ENCODE measurements around the gene USP8.

The USP8 gene

DNA sequence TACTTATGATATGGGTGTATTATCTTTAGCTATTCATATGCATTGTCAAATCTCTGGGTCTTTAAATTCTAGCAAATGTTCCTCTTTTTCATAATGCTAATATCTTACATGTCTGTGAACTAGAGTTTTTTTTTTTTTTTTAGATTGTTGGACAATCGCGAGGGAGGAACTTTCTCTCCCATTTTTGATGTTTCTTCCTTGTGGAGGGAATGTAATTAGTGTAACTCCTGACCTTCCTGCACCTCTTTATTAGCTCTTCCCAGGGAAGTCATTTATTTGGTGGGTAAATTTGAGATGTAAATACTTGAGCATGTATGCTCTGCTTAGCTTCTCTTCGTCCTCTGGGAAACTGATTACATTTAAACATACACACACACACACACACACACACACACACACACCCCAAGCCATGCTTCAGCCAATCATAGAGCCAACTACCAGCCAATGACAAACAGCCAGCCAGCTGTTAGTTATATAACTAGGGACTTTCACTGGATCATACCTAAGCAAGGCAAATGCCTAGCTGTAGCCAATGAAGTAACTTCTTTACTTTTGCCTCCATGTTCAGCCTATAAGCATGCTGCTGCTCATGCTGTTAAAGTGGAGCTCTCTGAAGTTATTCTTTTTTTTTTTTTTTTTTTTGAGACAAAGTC, 8.3 kb upstream of the USP8 start:
- TF ChIP-seq, protein P1, sequence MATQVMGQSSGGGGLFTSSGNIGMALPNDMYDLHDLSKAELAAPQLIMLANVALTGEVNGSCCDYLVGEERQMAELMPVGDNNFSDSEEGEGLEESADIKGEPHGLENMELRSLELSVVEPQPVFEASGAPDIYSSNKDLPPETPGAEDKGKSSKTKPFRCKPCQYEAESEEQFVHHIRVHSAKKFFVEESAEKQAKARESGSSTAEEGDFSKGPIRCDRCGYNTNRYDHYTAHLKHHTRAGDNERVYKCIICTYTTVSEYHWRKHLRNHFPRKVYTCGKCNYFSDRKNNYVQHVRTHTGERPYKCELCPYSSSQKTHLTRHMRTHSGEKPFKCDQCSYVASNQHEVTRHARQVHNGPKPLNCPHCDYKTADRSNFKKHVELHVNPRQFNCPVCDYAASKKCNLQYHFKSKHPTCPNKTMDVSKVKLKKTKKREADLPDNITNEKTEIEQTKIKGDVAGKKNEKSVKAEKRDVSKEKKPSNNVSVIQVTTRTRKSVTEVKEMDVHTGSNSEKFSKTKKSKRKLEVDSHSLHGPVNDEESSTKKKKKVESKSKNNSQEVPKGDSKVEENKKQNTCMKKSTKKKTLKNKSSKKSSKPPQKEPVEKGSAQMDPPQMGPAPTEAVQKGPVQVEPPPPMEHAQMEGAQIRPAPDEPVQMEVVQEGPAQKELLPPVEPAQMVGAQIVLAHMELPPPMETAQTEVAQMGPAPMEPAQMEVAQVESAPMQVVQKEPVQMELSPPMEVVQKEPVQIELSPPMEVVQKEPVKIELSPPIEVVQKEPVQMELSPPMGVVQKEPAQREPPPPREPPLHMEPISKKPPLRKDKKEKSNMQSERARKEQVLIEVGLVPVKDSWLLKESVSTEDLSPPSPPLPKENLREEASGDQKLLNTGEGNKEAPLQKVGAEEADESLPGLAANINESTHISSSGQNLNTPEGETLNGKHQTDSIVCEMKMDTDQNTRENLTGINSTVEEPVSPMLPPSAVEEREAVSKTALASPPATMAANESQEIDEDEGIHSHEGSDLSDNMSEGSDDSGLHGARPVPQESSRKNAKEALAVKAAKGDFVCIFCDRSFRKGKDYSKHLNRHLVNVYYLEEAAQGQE (IDR thresholded peaks at IDR 0.05; ENCODE audit: insufficient read depth in 1 of 2, low read depth in 2 of 2, low read length in 2 of 2): no peak
- TF ChIP-seq TAF1 (IDR thresholded peaks at IDR 0.05; ENCODE audit: borderline replicate concordance, insufficient read depth, low read length) (no peak), FOXP2 (optimal IDR thresholded peaks at IDR 0.05; ENCODE audit: borderline replicate concordance, extremely low read depth, extremely low read length, insufficient read depth) (no peak), SIN3A (IDR thresholded peaks at IDR 0.05; ENCODE audit: borderline replicate concordance, insufficient read depth, low read length) (no peak), POLR2AphosphoS5 (IDR thresholded peaks at IDR 0.05; ENCODE audit: low read depth, low read length) (no peak)

GRCh38 chr15:50416890-50417289, 7.3 kb upstream of the USP8 start:
- TF ChIP-seq POLR2AphosphoS5 (IDR thresholded peaks at IDR 0.05; ENCODE audit: low read depth, low read length) (no peak), SIN3A (IDR thresholded peaks at IDR 0.05; ENCODE audit: borderline replicate concordance, insufficient read depth, low read length) (no peak), TAF1 (IDR thresholded peaks at IDR 0.05; ENCODE audit: borderline replicate concordance, insufficient read depth, low read length) (no peak), FOXP2 (optimal IDR thresholded peaks at IDR 0.05; ENCODE audit: borderline replicate concordance, extremely low read depth, extremely low read length, insufficient read depth) (no peak)
- TF ChIP-seq, protein P1 (IDR thresholded peaks at IDR 0.05; ENCODE audit: insufficient read depth in 1 of 2, low read depth in 2 of 2, low read length in 2 of 2): no peak

DNA sequence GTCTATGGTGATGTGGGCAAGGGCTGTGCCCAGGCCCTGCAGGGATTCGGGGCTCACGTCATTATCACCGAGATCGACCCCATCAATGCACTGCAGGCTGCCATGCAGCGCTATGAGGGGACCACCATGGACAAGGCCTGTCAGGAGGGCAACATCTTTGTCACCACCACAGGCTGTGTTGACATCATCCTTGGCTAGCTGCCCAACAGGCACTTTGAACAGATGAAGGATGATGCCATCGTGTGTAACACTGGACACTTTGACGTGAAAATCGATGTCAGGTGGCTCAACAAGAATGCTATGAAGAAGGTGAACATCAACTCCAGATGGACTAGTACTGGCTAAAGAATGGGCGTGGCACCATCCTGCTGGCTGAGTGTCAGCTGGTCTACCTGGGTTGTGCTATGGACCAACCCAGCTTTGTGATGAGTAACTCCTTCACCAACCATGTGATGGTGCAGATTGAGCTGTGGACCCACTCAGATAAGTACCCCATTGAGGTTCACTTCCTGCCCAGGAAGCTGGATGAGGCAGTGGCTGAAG, 6.1 kb upstream of the USP8 start:
- TF ChIP-seq, protein P1 (IDR thresholded peaks at IDR 0.05; ENCODE audit: insufficient read depth in 1 of 2, low read depth in 2 of 2, low read length in 2 of 2): peak; percentile 15 to 59; a peak in 1 of 4 replicates
- TF ChIP-seq FOXP2 (optimal IDR thresholded peaks at IDR 0.05; ENCODE audit: borderline replicate concordance, extremely low read depth, extremely low read length, insufficient read depth) (no peak), POLR2AphosphoS5 (IDR thresholded peaks at IDR 0.05; ENCODE audit: low read depth, low read length) (no peak)

DNA sequence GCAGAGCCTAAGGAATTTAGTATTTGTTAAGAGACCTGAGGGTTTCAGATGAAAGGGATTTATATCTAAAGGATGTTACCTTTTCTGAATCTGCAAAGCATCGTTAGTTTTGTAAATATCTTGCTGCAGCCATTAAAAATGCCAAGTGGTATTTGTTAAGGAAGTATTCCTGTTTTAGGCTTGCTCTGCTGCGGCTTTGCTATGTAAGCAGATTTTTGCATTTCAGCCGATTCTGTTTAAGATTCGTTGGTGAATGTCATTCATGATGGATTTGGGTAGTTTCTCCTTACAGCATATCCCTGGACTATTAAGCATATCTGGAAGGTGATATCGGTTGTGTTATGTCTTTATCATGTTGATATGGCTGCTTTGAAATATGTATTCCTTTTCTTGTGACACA, 1.0 kb downstream of the USP8 start:
- TF ChIP-seq, protein P1 (IDR thresholded peaks at IDR 0.05; ENCODE audit: insufficient read depth in 1 of 2, low read depth in 2 of 2, low read length in 2 of 2): no peak
- no peak for TF ChIP-seq TAF1 (IDR thresholded peaks at IDR 0.05; ENCODE audit: borderline replicate concordance, insufficient read depth, low read length)

DNA sequence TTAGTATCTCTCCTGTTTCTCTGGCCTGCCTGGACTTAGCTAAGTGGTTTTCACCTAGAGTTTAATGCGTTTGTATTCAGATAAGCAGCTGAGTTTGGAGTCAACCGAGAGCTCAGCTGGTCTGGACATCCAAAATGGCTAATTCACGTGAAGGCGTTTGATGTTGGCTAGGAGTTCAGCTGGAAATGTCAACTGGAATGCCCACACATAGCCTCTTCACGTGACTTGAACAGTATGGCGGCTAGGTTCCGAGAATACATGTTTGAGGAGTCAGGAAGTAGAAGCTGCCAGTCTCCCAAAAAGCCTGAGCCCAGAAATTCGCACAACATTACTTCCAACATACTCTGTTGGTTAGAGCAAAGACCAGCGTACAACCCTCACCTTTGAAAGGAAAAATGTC, 2.2 kb downstream of the USP8 start:
- TF ChIP-seq TAF1 (IDR thresholded peaks at IDR 0.05; ENCODE audit: borderline replicate concordance, insufficient read depth, low read length) (no peak), POLR2AphosphoS5 (IDR thresholded peaks at IDR 0.05; ENCODE audit: low read depth, low read length) (no peak), FOXP2 (optimal IDR thresholded peaks at IDR 0.05; ENCODE audit: borderline replicate concordance, extremely low read depth, extremely low read length, insufficient read depth) (no peak), SIN3A (IDR thresholded peaks at IDR 0.05; ENCODE audit: borderline replicate concordance, insufficient read depth, low read length) (no peak)
- TF ChIP-seq, protein P1 (IDR thresholded peaks at IDR 0.05; ENCODE audit: insufficient read depth in 1 of 2, low read depth in 2 of 2, low read length in 2 of 2): no peak

Data from PFSK-1 (cell line).